Fibroblast of villous mesenchyme (primary cell): ENCODE measurements around the gene CCDC27. TPM values are rescaled to one million over a fixed set of nuclear protein-coding genes. Genes with fewer than 3 reads are reported as not detected.

ENCODE experiments used
- DNase-seq: peaks from one replicate; pipeline ENCODE4 v3.0.0-alpha.2; 2010; ENCODE audit warnings: low read depth
- H3K4me3 ChIP-seq: 2 replicates; pipeline ENCODE4 v1.5.1; 2011; ENCODE audit warnings: low read depth, mild to moderate bottlenecking, low read length
- small RNA-seq: library from RNA; depleted of rRNA; stranded (forward); fragments of <200 nt; gene quantifications from one replicate; pipeline ENCODE3, GENCODE V24; 2012
- total RNA-seq: library from RNA; depleted of rRNA; stranded (reverse); fragments of >200 nt; gene quantifications from 2 replicates; pipeline ENCODE4 v1.2.3, GENCODE V29; 2012
- TF ChIP-seq, protein P1 (sequence below): IDR thresholded peaks from 2 replicates; pipeline ENCODE4 v1.5.1; 2012; ENCODE audit warnings: low read depth, mild to moderate bottlenecking, low read length; ENCODE audit not compliant: insufficient read depth

CCDC27 gene
- total RNA-seq, 1 donor: not detected

- DNase-seq: no peak
- no peak overlapping the region for H3K4me3 ChIP-seq
- TF ChIP-seq, protein P1, sequence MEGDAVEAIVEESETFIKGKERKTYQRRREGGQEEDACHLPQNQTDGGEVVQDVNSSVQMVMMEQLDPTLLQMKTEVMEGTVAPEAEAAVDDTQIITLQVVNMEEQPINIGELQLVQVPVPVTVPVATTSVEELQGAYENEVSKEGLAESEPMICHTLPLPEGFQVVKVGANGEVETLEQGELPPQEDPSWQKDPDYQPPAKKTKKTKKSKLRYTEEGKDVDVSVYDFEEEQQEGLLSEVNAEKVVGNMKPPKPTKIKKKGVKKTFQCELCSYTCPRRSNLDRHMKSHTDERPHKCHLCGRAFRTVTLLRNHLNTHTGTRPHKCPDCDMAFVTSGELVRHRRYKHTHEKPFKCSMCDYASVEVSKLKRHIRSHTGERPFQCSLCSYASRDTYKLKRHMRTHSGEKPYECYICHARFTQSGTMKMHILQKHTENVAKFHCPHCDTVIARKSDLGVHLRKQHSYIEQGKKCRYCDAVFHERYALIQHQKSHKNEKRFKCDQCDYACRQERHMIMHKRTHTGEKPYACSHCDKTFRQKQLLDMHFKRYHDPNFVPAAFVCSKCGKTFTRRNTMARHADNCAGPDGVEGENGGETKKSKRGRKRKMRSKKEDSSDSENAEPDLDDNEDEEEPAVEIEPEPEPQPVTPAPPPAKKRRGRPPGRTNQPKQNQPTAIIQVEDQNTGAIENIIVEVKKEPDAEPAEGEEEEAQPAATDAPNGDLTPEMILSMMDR: no peak
Measured at GRCh38 chr1:3816331-3817137, 64.3 kb downstream of the CCDC27 start.

DNA sequence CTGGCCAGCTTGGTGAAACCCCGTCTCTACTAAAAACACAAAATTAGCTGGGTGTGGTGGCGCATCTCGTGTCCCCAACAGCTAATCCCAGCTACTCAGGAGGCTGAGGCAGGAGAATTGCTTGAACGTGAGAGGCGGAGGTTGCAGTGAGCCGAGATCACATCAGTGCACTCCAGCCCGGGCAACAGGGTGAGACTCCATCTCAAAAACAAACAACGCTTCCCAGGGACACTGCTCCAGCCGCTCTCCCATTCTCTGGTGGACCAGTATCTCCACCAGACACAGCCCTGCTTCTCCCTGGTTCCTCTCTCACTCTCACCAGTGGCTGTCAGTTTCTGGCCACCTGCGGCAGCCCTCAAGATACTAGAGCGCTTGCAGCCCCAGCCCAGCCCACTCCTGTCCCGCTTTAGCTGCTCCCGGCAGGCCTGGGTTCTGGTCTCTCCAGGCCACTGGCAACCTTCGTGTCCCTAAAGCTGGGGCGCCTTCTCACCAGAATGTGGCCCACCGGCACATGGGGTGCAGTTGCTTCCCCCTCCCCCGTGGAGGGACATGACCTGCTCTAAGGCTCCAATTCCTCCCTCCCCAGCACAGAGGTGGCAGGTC is 65.0 kb downstream of the CCDC27 start:
- TF ChIP-seq, protein P1: no peak
- no peak overlapping the region for H3K4me3 ChIP-seq
- DNase-seq: no peak

GRCh38 chr1:3817821-3818597 is 65.8 kb downstream of the CCDC27 start:
- no peak for DNase-seq
- no peak overlapping the region for H3K4me3 ChIP-seq
- TF ChIP-seq, protein P1: no peak

DNA sequence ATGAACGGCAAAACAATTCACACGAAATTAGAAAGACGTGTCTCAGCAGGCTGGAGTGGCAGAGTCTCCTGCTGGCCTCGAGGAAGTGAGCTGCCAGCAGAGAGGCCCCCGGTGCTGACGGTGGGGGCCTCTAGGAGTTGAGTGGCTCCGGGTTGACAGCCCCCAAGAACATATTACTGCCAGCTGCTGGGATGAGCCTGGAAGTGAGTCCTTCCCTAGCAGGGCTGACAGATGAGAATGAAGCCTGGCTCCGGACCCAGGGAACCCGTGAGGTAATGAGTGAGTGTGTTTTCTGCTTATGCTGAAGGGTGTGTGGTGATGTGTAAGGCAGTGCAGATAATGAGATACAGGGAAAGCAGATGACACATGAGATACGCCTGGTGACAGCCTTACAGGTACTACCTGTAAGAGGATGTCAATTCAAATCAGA is 67.5 kb downstream of the CCDC27 start:
- TF ChIP-seq, protein P1: no peak
- H3K4me3 ChIP-seq: no peak overlapping the region
- no peak for DNase-seq

DNA sequence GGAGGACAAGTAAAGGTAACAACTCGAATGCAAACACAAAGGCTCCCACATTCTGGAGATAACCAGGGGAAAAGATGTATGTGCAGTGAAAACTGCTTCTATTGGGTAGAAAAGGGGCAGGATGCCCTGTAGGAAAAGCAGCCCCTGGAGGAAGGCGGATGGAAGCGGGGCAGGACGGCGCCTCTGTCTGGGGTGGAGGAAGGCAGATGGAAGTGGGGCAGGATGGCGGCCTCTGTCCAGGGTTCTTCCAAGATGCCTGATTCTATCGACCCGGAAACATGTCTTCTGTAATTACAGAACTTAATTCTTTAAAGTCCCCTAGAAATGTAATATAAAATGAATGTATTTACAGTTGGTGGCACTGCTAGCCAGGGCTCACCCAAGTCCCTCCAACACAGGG is 68.1 kb downstream of the CCDC27 start:
- TF ChIP-seq, protein P1: no peak
- no peak for DNase-seq
- no peak overlapping the region for H3K4me3 ChIP-seq

- no peak overlapping the region for H3K4me3 ChIP-seq
- DNase-seq: no peak
- TF ChIP-seq, protein P1: no peak
Measured at GRCh38 chr1:3821004-3821403, 68.8 kb downstream of the CCDC27 start.

Small RNA genes lying within 50 kb of the gene (small RNA-seq; reads per million reads assigned to genes)
- gene RF02197 (not detected), gene RN7SL574P (not detected)

Other genes starting within 250 kb of the CCDC27 start
- gene MEGF6, start 140.9 kb upstream of the CCDC27 start, total RNA-seq: 2.2 and 7.1 TPM in 2 replicates
- gene TPRG1L, start 127.4 kb upstream of the CCDC27 start, total RNA-seq: 19.4 and 20.3 TPM in 2 replicates
- gene WRAP73, start 102.3 kb upstream of the CCDC27 start, total RNA-seq: 9.7 and 12.5 TPM in 2 replicates
- gene TP73, start 99.9 kb upstream of the CCDC27 start, total RNA-seq: not detected in 2 replicates
- gene SMIM1, start 20.3 kb downstream of the CCDC27 start, total RNA-seq: 1.7 and 3.5 TPM in 2 replicates
- 29.0 and 31.1 TPM in 2 replicates for gene LRRC47, start 44.0 kb downstream of the CCDC27 start, total RNA-seq
- 28.1 and 31.6 TPM in 2 replicates for gene CEP104, start 104.8 kb downstream of the CCDC27 start, total RNA-seq
- gene DFFB, start 105.0 kb downstream of the CCDC27 start, total RNA-seq: 4.7 and 6.8 TPM in 2 replicates
- gene C1orf174, start 147.8 kb downstream of the CCDC27 start, total RNA-seq: 25.4 and 31.1 TPM in 2 replicates